ENCODE measurements around the gene HNRNPAB.

HNRNPAB gene

DNA sequence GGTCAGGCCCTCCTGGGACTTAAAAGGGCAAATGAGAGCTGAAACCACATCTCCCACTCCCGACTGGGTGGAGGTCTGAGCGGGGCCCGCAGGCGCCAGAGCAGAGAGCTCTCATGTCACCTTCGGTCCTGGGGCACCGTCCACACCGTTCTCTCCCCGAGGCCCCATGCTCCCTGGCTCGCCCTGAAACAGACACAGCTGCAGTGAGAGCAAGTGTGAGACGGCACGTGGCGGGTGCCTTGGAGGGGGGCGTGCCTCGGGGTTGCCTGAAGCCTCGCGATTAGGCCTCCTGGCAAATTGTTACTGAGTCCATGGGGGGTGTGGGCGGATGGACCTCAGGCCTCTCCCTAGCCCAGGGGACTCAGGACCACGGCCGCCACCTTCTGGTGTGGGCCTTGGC lies 52.4 kb downstream of the HNRNPAB start:
- in situ Hi-C loops (cut with MboI; ENCODE audit: low pct_unique_long_range_greater_than_20kb, low sequenced_read_pairs, unreplicated experiment), result no loop called here
- TF ChIP-seq, protein P1, sequence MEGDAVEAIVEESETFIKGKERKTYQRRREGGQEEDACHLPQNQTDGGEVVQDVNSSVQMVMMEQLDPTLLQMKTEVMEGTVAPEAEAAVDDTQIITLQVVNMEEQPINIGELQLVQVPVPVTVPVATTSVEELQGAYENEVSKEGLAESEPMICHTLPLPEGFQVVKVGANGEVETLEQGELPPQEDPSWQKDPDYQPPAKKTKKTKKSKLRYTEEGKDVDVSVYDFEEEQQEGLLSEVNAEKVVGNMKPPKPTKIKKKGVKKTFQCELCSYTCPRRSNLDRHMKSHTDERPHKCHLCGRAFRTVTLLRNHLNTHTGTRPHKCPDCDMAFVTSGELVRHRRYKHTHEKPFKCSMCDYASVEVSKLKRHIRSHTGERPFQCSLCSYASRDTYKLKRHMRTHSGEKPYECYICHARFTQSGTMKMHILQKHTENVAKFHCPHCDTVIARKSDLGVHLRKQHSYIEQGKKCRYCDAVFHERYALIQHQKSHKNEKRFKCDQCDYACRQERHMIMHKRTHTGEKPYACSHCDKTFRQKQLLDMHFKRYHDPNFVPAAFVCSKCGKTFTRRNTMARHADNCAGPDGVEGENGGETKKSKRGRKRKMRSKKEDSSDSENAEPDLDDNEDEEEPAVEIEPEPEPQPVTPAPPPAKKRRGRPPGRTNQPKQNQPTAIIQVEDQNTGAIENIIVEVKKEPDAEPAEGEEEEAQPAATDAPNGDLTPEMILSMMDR (IDR thresholded peaks at IDR 0.05; ENCODE audit: extremely low read depth, insufficient read depth, missing control alignments), result no peak
- DNase-seq (ENCODE audit: low spot score), result no peak

DNA sequence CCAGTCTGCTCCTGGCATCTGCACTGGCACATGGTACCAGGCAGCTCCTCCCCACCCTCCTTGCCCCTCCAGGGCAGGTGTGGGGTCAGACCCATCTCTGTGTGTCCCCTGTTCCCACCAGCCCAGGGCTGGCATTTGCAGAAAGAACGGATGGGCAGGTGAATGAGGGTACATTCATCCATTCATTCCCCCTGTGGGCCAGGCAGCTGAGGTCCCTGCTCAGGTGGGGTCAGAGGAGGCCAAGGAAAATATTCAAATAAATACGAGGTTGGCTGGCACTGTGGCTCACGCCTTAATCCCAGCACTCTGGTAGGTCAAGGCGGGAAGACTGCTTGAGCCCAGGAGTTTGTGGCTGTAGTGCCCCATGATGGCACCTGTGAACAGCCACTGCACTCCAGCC lies 53.3 kb downstream of the HNRNPAB start:
- no peak for DNase-seq (ENCODE audit: low spot score)
- in situ Hi-C loops (cut with MboI; ENCODE audit: low pct_unique_long_range_greater_than_20kb, low sequenced_read_pairs, unreplicated experiment), result no loop called here
- TF ChIP-seq, protein P1 (IDR thresholded peaks at IDR 0.05; ENCODE audit: extremely low read depth, insufficient read depth, missing control alignments), result no peak

DNA sequence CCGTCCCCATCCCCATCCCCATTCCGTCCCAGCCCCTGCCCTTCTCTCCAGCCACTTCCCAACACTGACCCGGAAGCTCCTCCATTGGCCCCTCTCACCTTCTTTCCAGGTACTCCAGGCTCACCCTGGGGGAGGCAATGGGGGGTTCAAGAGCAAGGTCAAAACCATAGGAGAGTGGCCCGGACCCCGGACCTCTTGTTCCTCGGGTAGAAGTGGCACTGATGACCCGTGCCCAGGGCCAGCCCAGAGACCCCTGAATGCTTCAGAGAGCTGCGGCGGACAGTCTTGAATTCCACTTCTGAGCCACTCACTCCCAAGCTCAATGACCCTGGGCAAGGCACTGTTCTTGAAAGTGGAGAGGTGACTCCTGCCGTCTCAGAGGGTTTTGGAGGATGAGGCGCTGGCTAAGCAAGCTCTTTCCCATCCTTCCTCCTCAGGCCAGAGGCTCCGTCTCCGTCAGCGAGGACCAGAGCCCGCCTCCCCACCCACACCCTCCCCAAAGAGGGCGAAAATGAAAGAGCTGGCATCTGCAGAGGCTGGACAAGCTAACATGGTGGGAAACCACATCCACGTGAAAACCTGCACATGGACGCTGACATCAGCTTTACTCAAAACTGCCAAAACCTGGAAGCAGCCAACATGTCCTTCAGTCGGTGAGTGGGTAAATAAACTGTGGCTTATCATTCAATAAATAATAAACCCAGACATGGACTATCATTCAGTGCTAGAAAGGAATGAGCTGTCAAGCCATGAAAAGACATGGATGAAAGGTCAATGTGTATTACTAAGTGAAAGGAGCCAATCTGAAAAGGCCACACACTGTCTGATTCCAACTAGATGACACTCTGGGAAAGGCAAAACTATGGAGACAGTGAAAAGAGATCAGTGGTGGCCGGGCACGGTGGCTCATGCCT lies 55.5 kb downstream of the HNRNPAB start:
- in situ Hi-C loops (cut with MboI; ENCODE audit: low pct_unique_long_range_greater_than_20kb, low sequenced_read_pairs, unreplicated experiment), result no loop called here
- TF ChIP-seq, protein P1 (IDR thresholded peaks at IDR 0.05; ENCODE audit: extremely low read depth, insufficient read depth, missing control alignments), result no peak
- no peak for DNase-seq (ENCODE audit: low spot score)
